ENCODE results near the gene ERC2.

- TF ChIP-seq CTCF (IDR thresholded peaks at IDR 0.05), result no peak
- no peak for TF ChIP-seq ZFX (IDR thresholded peaks at IDR 0.05; ENCODE audit: borderline replicate concordance)
These were observed 863.4 kb downstream of the ERC2 start for GRCh38 chr3:55604846-55605245.

Data from 22Rv1 (cell line).